ENCODE results near the gene DYNC2LI1.

The DYNC2LI1 gene

DNA sequence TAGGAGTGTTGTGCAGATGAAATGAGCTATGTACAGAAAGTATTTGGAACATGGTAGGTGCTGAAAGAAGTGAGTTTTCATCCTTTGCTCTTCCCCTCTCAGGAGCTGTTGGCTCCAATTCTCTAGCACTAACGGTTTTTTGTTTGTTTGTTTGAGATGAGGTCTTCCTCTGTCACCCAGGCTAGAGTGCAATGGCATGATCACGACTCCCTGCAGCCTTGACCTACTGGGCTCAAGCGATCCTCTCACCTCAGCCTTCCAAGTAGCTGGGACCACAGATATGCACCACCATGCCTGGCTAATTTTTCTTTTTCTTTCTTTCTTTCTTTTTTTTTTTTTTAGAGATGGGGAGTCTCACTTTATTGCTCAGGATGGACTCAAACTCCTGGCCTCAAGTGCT lies 52.0 kb downstream of the DYNC2LI1 start:
- ATAC-seq: no peak
- TF ChIP-seq ZFP30 (CRISPR knock-in tag; IDR thresholded peaks at IDR 0.05): no peak
- TF ChIP-seq, protein P1, sequence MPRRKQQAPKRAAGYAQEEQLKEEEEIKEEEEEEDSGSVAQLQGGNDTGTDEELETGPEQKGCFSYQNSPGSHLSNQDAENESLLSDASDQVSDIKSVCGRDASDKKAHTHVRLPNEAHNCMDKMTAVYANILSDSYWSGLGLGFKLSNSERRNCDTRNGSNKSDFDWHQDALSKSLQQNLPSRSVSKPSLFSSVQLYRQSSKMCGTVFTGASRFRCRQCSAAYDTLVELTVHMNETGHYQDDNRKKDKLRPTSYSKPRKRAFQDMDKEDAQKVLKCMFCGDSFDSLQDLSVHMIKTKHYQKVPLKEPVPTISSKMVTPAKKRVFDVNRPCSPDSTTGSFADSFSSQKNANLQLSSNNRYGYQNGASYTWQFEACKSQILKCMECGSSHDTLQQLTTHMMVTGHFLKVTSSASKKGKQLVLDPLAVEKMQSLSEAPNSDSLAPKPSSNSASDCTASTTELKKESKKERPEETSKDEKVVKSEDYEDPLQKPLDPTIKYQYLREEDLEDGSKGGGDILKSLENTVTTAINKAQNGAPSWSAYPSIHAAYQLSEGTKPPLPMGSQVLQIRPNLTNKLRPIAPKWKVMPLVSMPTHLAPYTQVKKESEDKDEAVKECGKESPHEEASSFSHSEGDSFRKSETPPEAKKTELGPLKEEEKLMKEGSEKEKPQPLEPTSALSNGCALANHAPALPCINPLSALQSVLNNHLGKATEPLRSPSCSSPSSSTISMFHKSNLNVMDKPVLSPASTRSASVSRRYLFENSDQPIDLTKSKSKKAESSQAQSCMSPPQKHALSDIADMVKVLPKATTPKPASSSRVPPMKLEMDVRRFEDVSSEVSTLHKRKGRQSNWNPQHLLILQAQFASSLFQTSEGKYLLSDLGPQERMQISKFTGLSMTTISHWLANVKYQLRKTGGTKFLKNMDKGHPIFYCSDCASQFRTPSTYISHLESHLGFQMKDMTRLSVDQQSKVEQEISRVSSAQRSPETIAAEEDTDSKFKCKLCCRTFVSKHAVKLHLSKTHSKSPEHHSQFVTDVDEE (CRISPR knock-in tag; IDR thresholded peaks at IDR 0.05): no peak
- TF ChIP-seq, protein P2, sequence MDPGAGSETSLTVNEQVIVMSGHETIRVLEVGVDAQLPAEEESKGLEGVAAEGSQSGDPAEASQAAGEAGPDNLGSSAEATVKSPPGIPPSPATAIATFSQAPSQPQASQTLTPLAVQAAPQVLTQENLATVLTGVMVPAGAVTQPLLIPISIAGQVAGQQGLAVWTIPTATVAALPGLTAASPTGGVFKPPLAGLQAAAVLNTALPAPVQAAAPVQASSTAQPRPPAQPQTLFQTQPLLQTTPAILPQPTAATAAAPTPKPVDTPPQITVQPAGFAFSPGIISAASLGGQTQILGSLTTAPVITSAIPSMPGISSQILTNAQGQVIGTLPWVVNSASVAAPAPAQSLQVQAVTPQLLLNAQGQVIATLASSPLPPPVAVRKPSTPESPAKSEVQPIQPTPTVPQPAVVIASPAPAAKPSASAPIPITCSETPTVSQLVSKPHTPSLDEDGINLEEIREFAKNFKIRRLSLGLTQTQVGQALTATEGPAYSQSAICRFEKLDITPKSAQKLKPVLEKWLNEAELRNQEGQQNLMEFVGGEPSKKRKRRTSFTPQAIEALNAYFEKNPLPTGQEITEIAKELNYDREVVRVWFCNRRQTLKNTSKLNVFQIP (CRISPR knock-in tag; IDR thresholded peaks at IDR 0.05; ENCODE audit: borderline replicate concordance, low read depth): no peak
- no peak for TF ChIP-seq ESRRG (CRISPR knock-in tag; IDR thresholded peaks at IDR 0.05)
- TF ChIP-seq, protein P3, sequence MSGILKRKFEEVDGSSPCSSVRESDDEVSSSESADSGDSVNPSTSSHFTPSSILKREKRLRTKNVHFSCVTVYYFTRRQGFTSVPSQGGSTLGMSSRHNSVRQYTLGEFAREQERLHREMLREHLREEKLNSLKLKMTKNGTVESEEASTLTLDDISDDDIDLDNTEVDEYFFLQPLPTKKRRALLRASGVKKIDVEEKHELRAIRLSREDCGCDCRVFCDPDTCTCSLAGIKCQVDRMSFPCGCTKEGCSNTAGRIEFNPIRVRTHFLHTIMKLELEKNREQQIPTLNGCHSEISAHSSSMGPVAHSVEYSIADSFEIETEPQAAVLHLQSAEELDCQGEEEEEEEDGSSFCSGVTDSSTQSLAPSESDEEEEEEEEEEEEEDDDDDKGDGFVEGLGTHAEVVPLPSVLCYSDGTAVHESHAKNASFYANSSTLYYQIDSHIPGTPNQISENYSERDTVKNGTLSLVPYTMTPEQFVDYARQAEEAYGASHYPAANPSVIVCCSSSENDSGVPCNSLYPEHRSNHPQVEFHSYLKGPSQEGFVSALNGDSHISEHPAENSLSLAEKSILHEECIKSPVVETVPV (CRISPR knock-in tag; IDR thresholded peaks at IDR 0.05): no peak
- TF ChIP-seq ZNF70 (CRISPR knock-in tag; IDR thresholded peaks at IDR 0.05): no peak
- no peak for TF ChIP-seq BACH2 (CRISPR knock-in tag; IDR thresholded peaks at IDR 0.05; ENCODE audit: borderline replicate concordance)
- TF ChIP-seq ZNF565 (CRISPR knock-in tag; conservative IDR thresholded peaks at IDR 0.05; ENCODE audit: low read depth): no peak
- no peak for TF ChIP-seq RARB (CRISPR knock-in tag; IDR thresholded peaks at IDR 0.05)

DNA sequence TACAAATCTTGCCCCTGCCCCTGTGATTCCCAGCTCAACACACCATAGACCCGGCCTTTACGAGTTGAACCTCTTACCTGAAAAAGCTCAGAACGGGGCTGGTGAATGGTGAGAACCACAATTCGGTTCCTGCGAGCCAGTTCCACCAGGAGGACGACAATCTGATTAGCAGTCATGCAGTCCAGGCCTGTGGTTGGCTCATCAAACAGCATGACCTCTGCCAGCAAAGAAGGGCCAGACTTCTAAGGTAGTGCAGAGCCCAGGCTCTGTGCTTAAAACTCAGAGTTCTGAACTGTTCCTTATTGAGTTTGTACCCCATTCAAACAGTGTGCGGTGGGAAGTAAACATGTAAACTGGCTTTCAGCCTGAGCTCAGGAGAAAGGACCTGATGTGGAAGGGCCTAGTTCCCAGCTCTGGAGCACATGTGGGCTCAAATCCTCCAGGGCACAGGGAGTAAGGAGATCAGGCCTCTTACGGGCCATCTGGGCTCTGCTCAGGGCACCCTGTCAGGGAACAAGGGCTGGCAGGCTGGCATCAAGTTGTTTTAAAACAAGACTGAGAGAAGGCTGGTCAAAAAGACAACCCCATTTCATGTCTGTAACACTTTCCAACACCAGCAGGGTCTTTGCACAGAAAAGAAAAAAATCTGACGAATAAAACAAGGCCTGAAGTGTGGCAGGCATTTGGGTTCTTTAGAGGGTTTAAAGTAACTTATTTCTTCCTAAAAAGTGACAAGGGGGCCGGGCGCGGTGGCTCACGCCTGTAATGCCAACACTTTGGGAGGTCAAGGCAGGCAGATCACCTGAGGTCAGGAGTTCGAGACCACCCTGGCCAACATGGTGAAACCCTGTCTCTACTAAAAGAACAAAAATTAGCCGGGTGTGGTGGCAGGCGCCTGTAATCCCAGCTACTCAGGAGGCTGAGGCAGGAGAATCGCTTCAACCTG lies 52.7 kb downstream of the DYNC2LI1 start:
- TF ChIP-seq, protein P2 (CRISPR knock-in tag; IDR thresholded peaks at IDR 0.05; ENCODE audit: borderline replicate concordance, low read depth): no peak
- TF ChIP-seq BACH2 (CRISPR knock-in tag; IDR thresholded peaks at IDR 0.05; ENCODE audit: borderline replicate concordance) (no peak), ZC3H10 (CRISPR knock-in tag; IDR thresholded peaks at IDR 0.05) (no peak)
- no peak for ATAC-seq

DNA sequence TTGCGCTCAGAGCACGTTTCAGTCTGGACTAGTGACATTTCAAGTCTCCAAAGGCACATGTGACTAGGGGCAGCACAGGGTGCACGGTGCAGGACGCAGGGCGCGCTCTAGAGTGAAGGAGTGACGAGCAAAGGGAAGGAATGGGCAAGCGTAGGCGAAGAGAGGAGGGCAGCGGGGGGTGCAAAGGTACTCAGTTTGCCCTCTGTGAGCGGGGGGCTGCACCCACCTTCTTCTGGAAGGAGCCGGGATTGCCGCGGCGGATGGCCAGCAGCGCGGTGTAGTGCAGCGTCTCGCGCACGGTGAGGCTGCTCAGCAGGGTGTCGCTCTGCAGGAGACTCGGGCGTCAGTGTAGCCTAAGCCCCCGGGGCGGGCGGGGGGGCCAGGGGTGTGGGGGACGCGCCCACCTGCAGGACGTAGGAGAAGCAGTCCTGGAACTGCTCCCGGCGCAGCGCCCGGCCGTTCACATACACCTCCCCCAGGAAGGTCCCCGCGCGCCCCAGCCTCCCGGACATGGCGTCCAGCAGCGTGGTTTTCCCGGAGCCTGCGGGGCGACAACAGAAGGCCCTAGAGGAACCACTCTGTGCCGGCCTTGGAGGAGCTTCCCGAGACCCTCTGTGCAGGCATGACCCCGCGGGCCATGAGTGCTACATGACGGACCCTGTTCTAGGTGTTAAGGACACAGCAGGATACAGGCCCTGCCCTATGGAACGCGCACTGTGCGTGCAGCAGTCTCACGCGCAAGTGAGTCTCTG lies 57.9 kb downstream of the DYNC2LI1 start:
- TF ChIP-seq GLIS3 (CRISPR knock-in tag; IDR thresholded peaks at IDR 0.05): no peak
- ATAC-seq: peak; percentile 82

DNA sequence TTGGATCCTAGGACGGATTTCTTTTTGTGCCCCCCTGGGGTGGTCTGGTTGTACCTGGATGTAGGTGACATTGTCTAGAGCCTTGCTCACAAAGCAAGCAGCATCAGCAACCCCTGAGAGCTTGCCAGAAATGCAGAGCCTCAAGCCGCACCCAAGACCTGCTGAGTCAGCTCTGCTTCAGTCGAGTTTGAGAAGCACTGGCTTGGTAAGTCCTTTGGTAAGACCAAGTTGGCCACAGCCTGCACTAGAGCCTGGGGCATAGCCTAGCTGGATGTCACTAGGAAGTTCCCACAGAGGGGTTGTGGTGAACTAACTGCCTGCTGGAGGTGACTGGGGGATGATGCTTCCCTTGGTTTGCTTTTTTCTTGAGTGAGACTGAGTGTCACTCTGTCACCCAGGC lies 58.6 kb downstream of the DYNC2LI1 start:
- TF ChIP-seq ARNTL (CRISPR knock-in tag; IDR thresholded peaks at IDR 0.05; ENCODE audit: borderline replicate concordance, low read depth): no peak
- no peak for TF ChIP-seq TOX (CRISPR knock-in tag; IDR thresholded peaks at IDR 0.05; ENCODE audit: borderline replicate concordance)
- no peak for TF ChIP-seq RARB (CRISPR knock-in tag; IDR thresholded peaks at IDR 0.05)
- no peak for TF ChIP-seq SNAI2 (CRISPR knock-in tag; IDR thresholded peaks at IDR 0.05)
- TF ChIP-seq ZFP30 (CRISPR knock-in tag; IDR thresholded peaks at IDR 0.05): no peak
- ATAC-seq: no peak

DNA sequence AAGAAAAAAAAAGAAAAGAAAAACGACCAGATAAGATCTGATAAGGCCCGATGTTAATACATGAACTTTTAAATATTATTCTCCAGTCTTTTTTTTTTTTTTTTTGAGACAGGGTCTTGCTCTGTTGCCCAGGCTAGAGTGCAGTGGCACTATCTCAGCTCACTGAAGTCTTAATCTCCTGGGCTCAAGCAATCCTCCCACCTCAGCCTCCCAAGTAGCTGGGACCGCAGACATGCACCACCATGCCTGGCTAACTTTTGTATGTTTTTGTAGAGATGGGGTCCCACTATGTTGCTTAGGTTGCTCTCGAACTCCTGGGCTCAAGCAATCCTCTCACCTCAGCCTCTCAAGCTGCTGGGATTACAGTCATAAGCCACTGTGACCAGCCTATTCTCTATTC lies 63.2 kb downstream of the DYNC2LI1 start:
- TF ChIP-seq OSR1 (CRISPR knock-in tag; IDR thresholded peaks at IDR 0.05): no peak
- TF ChIP-seq GLIS3 (CRISPR knock-in tag; IDR thresholded peaks at IDR 0.05): no peak
- no peak for TF ChIP-seq ZNF565 (CRISPR knock-in tag; conservative IDR thresholded peaks at IDR 0.05; ENCODE audit: low read depth)
- no peak for TF ChIP-seq PPARA (CRISPR knock-in tag; IDR thresholded peaks at IDR 0.05; ENCODE audit: borderline replicate concordance)
- no peak for ATAC-seq
